ENCODE data around the gene SPACA7.
"Not testable (repeated sequence)": the region's sequence is repeated elsewhere in the genome, so short reads cannot be mapped to it uniquely, and the experiment has no call there.

DNA sequence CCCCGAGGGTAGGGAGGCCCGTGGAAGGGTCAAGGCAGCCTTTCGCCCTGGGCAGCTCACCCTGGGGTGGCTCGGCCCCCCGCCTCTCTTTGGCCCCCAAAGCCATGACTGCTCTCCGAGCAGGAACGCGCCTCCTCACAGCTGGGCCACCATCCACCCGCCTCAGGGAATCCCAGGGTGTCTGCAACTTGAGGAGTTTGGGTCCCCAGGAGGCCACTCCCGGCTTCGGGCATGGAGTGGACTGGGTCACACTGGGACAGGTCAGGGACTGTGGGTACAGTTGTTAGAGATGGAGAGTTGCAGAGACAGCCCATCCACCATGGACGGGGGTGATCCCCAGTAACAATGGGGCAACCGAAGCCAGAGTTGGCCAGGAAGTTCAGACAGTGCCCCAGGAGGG lies 19.8 kb downstream of the SPACA7 start:
- TF ChIP-seq, protein P1, sequence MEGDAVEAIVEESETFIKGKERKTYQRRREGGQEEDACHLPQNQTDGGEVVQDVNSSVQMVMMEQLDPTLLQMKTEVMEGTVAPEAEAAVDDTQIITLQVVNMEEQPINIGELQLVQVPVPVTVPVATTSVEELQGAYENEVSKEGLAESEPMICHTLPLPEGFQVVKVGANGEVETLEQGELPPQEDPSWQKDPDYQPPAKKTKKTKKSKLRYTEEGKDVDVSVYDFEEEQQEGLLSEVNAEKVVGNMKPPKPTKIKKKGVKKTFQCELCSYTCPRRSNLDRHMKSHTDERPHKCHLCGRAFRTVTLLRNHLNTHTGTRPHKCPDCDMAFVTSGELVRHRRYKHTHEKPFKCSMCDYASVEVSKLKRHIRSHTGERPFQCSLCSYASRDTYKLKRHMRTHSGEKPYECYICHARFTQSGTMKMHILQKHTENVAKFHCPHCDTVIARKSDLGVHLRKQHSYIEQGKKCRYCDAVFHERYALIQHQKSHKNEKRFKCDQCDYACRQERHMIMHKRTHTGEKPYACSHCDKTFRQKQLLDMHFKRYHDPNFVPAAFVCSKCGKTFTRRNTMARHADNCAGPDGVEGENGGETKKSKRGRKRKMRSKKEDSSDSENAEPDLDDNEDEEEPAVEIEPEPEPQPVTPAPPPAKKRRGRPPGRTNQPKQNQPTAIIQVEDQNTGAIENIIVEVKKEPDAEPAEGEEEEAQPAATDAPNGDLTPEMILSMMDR (IDR thresholded peaks at IDR 0.05) = not testable (repeated sequence)
- not testable (repeated sequence) for TF ChIP-seq POLR2A (IDR thresholded peaks at IDR 0.05)
